Hepatocyte (in vitro differentiated cells): ENCODE data around the gene IL1R1. TPM values are rescaled to one million over a fixed set of nuclear protein-coding genes. Genes with fewer than 3 reads are reported as not detected.

Experiments used
- DNase-seq: peaks from one replicate; pipeline ENCODE4 v3.0.0-alpha.2; 2016; ENCODE audit warnings: low spot score
- H2AFZ ChIP-seq: fragments of 200-600 bp; sonication (generic); 2 replicates; pipeline ENCODE4 v1.6.0; 2016; ENCODE audit warnings: antibody characterized with exemption, mild to moderate bottlenecking
- H3K27ac ChIP-seq: fragments of 200-600 bp; sonication (generic); 2 replicates; pipeline ENCODE4 v1.5.1; 2016; ENCODE audit warnings: mild to moderate bottlenecking
- H3K27me3 ChIP-seq: fragments of 200-600 bp; sonication (generic); 2 replicates; pipeline ENCODE4 v1.6.1; 2016
- H3K36me3 ChIP-seq: fragments of 200-600 bp; sonication (generic); replicated peaks from 2 replicates; pipeline ENCODE4 v1.5.1; 2016; ENCODE audit warnings: low read depth; ENCODE audit not compliant: insufficient read depth
- H3K4me1 ChIP-seq: fragments of 200-600 bp; sonication (generic); 2 replicates; pipeline ENCODE4 v1.5.1; 2016; ENCODE audit warnings: mild to moderate bottlenecking, moderate library complexity; ENCODE audit not compliant: insufficient read depth
- H3K4me2 ChIP-seq: fragments of 200-600 bp; sonication (generic); 2 replicates; pipeline ENCODE4 v1.6.0; 2016
- H3K4me3 ChIP-seq: fragments of 200-600 bp; sonication (generic); 2 replicates; pipeline ENCODE4 v1.5.1; 2016; ENCODE audit warnings: mild to moderate bottlenecking
- H3K79me2 ChIP-seq: fragments of 200-600 bp; sonication (generic); 2 replicates; pipeline ENCODE4 v1.6.0; 2017; ENCODE audit warnings: mild to moderate bottlenecking
- H3K9me2 ChIP-seq: fragments of 200-600 bp; sonication (generic); replicated peaks from 2 replicates; pipeline ENCODE4 v1.6.0; 2017; ENCODE audit warnings: mild to moderate bottlenecking; ENCODE audit not compliant: insufficient read depth
- H3K9me3 ChIP-seq: fragments of 200-600 bp; sonication (generic); 2 replicates; pipeline ENCODE4 v1.5.1; 2016; ENCODE audit warnings: low read depth, mild to moderate bottlenecking
- H4K20me1 ChIP-seq: fragments of 200-600 bp; sonication (generic); 2 replicates; pipeline ENCODE4 v1.6.0; 2016; ENCODE audit warnings: mild to moderate bottlenecking; ENCODE audit not compliant: insufficient read depth, poor library complexity, severe bottlenecking
- EZH2 ChIP-seq: fragments of 200-600 bp; sonication (generic); IDR thresholded peaks from 2 replicates; pipeline ENCODE4 v1.6.1; 2016; ENCODE audit warnings: antibody characterized with exemption, mild to moderate bottlenecking, borderline replicate concordance
- EZH2phosphoT487 ChIP-seq: fragments of 200-600 bp; sonication (generic); IDR thresholded peaks from one replicate; pipeline ENCODE4 v1.6.1; 2018; ENCODE audit warnings: antibody characterized with exemption, mild to moderate bottlenecking, low read depth, moderate library complexity; ENCODE audit not compliant: unreplicated experiment, severe bottlenecking
- WGBS: methylation state at CpG from one replicate; pipeline ENCODE4 v1.1.6; 2016; ENCODE audit warnings: low lambda C conversion rate; ENCODE audit errors: missing lambda C conversion rate; 5-methylcytosine and 5-hydroxymethylcytosine counted together
- polyA plus RNA-seq: library from polyadenylated mRNA; unstranded; fragments of >200 nt; fragmentation: Nextera tagmentation; extraction: Ambion mirVana; gene quantifications from 2 replicates; pipeline ENCODE4 v1.2.1, GENCODE V29; 2016
- total RNA-seq: library from RNA; depleted of rRNA; stranded (reverse); fragments of >200 nt; gene quantifications from 2 replicates; pipeline ENCODE4 v1.2.3, GENCODE V29; 2014
- TF ChIP-seq, protein P1 (sequence below): fragments of 200-600 bp; sonication (generic); IDR thresholded peaks from 2 replicates; pipeline ENCODE4 v1.5.1; 2016; ENCODE audit warnings: antibody characterized with exemption, mild to moderate bottlenecking; ENCODE audit not compliant: poor library complexity

Gene IL1R1
- total and polyA plus RNA-seq, 2 experiments from 2014 or later, result 49.6 to 72.8 TPM

DNA sequence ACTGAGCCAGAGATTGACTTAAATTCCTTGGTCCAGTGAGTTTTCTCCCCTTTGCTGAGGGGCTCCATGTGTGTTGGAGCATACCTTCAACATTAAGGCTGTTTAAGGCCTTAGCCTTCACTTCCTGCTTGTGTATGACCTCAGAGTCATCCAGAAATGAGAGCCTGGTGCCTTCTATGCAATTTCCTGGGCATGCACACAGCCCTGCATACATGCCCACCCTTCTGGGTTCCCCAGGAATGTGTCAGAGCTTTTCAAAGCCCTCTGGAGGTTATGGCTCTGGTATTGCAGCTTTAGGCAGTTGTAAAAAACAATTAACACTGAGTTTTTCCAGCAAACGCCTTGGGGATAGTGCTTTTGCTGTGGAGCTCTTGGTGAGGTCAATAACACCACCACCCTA lies 16.7 kb downstream of the IL1R1 start:
- 24% methylated on average over 1 of the region's 1 CpG for WGBS
- peak; percentile 35 for DNase-seq
- Histone ChIP-seq H3K4me3 (no peak overlapping the region), H3K4me1 (peaks cover 31% of the 10 kb centered on the region), H3K79me2 (peaks cover 52% of the 10 kb centered on the region), H3K27ac (peak overlapping the region; percentile 88), H3K9me3 (no peaks in the 10 kb centered on the region), H3K9me2 (no peaks in the 10 kb centered on the region), H3K27me3 (no peaks in the 10 kb centered on the region), H4K20me1 (no peaks in the 10 kb centered on the region), H2AFZ (no peak overlapping the region), H3K4me2 (no peak overlapping the region), H3K36me3 (no peaks in the 10 kb centered on the region)
- no peak for TF ChIP-seq EZH2phosphoT487
- TF ChIP-seq, protein P1, sequence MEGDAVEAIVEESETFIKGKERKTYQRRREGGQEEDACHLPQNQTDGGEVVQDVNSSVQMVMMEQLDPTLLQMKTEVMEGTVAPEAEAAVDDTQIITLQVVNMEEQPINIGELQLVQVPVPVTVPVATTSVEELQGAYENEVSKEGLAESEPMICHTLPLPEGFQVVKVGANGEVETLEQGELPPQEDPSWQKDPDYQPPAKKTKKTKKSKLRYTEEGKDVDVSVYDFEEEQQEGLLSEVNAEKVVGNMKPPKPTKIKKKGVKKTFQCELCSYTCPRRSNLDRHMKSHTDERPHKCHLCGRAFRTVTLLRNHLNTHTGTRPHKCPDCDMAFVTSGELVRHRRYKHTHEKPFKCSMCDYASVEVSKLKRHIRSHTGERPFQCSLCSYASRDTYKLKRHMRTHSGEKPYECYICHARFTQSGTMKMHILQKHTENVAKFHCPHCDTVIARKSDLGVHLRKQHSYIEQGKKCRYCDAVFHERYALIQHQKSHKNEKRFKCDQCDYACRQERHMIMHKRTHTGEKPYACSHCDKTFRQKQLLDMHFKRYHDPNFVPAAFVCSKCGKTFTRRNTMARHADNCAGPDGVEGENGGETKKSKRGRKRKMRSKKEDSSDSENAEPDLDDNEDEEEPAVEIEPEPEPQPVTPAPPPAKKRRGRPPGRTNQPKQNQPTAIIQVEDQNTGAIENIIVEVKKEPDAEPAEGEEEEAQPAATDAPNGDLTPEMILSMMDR, result no peak
- no peak for TF ChIP-seq EZH2

DNA sequence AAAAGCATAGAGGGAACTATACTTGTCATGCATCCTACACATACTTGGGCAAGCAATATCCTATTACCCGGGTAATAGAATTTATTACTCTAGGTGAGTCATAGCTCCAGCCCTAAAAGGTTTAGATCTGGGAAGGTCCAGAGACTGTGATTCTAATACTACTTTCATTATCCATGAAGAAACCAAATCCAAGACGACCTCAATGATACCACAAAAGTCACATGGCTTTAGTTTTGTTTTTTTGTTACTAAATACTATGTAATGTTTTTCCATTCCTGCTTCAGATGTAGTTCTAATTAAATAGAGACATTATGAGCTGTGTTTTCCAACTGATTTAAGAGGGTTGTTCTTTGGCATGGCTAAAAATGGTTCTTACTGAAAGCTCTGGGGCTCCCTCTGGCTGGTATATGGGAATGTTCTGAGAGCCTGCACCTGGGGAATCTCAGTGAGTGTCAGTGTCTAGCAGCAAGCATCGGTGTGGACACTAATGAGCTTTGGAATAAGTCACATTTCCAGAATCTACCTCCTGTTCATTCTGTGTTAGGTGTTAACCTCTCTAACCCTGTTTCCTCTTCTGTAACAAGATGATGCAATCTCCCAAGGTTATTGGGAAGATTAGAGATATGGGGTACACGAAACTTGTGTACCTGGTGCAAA lies 23.8 kb downstream of the IL1R1 start:
- TF ChIP-seq EZH2 (no peak), EZH2phosphoT487 (no peak)
- TF ChIP-seq, protein P1, result peak; percentile 58

DNA sequence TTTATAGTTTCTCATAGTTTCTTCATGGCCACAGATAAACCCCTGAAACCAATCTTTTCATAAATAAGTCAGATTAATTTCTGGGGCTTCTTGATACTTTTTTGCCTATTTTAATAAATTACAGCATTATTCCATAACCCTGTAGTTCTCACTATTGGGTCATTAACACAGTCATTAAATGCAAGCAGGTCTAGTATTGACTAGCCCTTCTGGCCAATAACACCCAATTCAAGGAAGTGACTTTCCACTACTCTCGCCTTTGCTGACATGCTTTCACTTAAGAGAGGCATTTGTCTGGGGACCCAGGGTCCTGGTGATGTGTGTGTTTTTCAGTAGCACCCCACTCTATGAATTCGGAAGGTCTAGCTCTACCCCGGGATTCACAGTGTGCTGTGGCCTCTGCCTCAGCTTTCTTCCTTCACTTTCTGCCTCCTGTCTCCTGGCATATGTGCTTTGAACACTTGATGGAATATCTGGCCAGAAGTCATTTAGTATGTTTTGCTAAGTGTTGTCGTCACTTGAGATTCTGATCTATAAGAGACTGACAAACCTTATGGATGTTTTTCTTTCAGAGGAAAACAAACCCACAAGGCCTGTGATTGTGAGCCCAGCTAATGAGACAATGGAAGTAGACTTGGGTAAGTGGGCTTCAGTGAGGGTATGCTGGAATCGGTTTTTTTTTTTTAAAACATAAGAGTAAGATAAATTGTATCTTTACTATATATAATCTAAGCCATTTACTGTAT lies 25.7 kb downstream of the IL1R1 start:
- Histone ChIP-seq H3K9me2 (no peaks in the 10 kb centered on the region), H3K79me2 (peaks cover 23% of the 10 kb centered on the region), H3K27me3 (no peaks in the 10 kb centered on the region), H3K4me1 (no peaks in the 10 kb centered on the region), H2AFZ (no peak overlapping the region), H4K20me1 (peaks cover 4% of the 10 kb centered on the region), H3K4me2 (no peak overlapping the region), H3K9me3 (no peaks in the 10 kb centered on the region), H3K4me3 (no peak overlapping the region), H3K36me3 (no peaks in the 10 kb centered on the region), H3K27ac (no peak overlapping the region)
- TF ChIP-seq, protein P1, result no peak
- no peak for TF ChIP-seq EZH2
- TF ChIP-seq EZH2phosphoT487, result no peak
- WGBS, result 96% methylated on average over 5 of the region's 5 CpGs
- DNase-seq, result no peak

More for the DNA sequence above, 23.8 kb downstream of the IL1R1 start:
- no peaks in the 10 kb centered on the region for H3K9me3 ChIP-seq
- H2AFZ ChIP-seq, result no peak overlapping the region
- H3K4me3 ChIP-seq, result no peak overlapping the region
- H3K36me3 ChIP-seq, result no peaks in the 10 kb centered on the region
- peaks cover 38% of the 10 kb centered on the region for H3K79me2 ChIP-seq
- 51% methylated on average over 4 of the region's 4 CpGs for WGBS
- DNase-seq, result peak; percentile 76
- H3K27ac ChIP-seq, result peak overlapping the region; percentile 49
- peaks cover 4% of the 10 kb centered on the region for H4K20me1 ChIP-seq
- H3K4me1 ChIP-seq, result no peaks in the 10 kb centered on the region
- H3K9me2 ChIP-seq, result no peaks in the 10 kb centered on the region
- peak overlapping the region; percentile 18 for H3K4me2 ChIP-seq
- H3K27me3 ChIP-seq, result no peaks in the 10 kb centered on the region
